ENCODE data around the gene BUD31. TPM values are rescaled to one million over a fixed set of nuclear protein-coding genes. Genes with fewer than 3 reads are reported as not detected.

BUD31 gene
- total and polyA plus RNA-seq, 4 donors: 64.9 to 125 (median 112) TPM

GRCh38 chr7:99396418-99397296 lies 12.1 kb upstream of the BUD31 start:
- Histone ChIP-seq H3K4me1 (ENCODE audit: control insufficient read depth, insufficient read depth, low read length) (peaks cover 32% of the 10 kb centered on the region), H3K9me3 (ENCODE audit: control insufficient read depth, insufficient read depth, low read length) (no peaks in the 10 kb centered on the region), H3K4me3 (ENCODE audit: low read depth, low read length) (no peak overlapping the region), H3K27ac (ENCODE audit: low read depth, low read length) (peak overlapping the region; percentile 29), H3K36me3 (ENCODE audit: control insufficient read depth, insufficient read depth, low read length) (peaks cover 73% of the 10 kb centered on the region), H3K27me3 (ENCODE audit: control insufficient read depth, insufficient read depth, low read length) (no peaks in the 10 kb centered on the region)
- DNase-seq (ENCODE audit: low read depth in 4 of 6, low spot score in 6 of 6): no peak
- WGBS (ENCODE audit: insufficient coverage): 92% methylated on average over 12 of the region's 21 CpGs

- Histone ChIP-seq H3K36me3 (ENCODE audit: control insufficient read depth, insufficient read depth, low read length) (peaks cover 81% of the 10 kb centered on the region), H3K4me3 (ENCODE audit: low read depth, low read length) (no peak overlapping the region), H3K27me3 (ENCODE audit: control insufficient read depth, insufficient read depth, low read length) (no peaks in the 10 kb centered on the region), H3K4me1 (ENCODE audit: control insufficient read depth, insufficient read depth, low read length) (peaks cover 25% of the 10 kb centered on the region), H3K27ac (ENCODE audit: low read depth, low read length) (peak overlapping the region; percentile 29), H3K9me3 (ENCODE audit: control insufficient read depth, insufficient read depth, low read length) (no peaks in the 10 kb centered on the region)
- no peak for DNase-seq (ENCODE audit: low read depth in 4 of 6, low spot score in 6 of 6)
- 95% methylated on average over 17 of the region's 18 CpGs for whole genome bisulfite sequencing (ENCODE audit: insufficient coverage)
These were observed 11.3 kb upstream of the BUD31 start for GRCh38 chr7:99397297-99397983.

- Histone ChIP-seq H3K27ac (ENCODE audit: low read depth, low read length) (no peak overlapping the region), H3K27me3 (ENCODE audit: control insufficient read depth, insufficient read depth, low read length) (no peaks in the 10 kb centered on the region), H3K9me3 (ENCODE audit: control insufficient read depth, insufficient read depth, low read length) (no peaks in the 10 kb centered on the region), H3K4me1 (ENCODE audit: control insufficient read depth, insufficient read depth, low read length) (peaks cover 10% of the 10 kb centered on the region), H3K4me3 (ENCODE audit: low read depth, low read length) (no peak overlapping the region), H3K36me3 (ENCODE audit: control insufficient read depth, insufficient read depth, low read length) (peaks cover 91% of the 10 kb centered on the region)
- 84% methylated on average over 5 of the region's 5 CpGs for WGBS (ENCODE audit: insufficient coverage)
- no peak for DNase-seq (ENCODE audit: low read depth in 4 of 6, low spot score in 6 of 6)
These were observed 9.8 kb upstream of the BUD31 start for GRCh38 chr7:99398891-99399445.

GRCh38 chr7:99399597-99399996 lies 9.2 kb upstream of the BUD31 start:
- H3K4me3 ChIP-seq (ENCODE audit: low read depth, low read length): no peak overlapping the region
- H3K27ac ChIP-seq (ENCODE audit: low read depth, low read length): no peak overlapping the region
- 92% methylated on average over 4 of the region's 6 CpGs for WGBS (ENCODE audit: insufficient coverage)
- peaks cover 94% of the 10 kb centered on the region for H3K36me3 ChIP-seq (ENCODE audit: control insufficient read depth, insufficient read depth, low read length)
- H3K27me3 ChIP-seq (ENCODE audit: control insufficient read depth, insufficient read depth, low read length): no peaks in the 10 kb centered on the region
- no peak for DNase-seq (ENCODE audit: low read depth in 4 of 6, low spot score in 6 of 6)
- no peaks in the 10 kb centered on the region for H3K9me3 ChIP-seq (ENCODE audit: control insufficient read depth, insufficient read depth, low read length)
- H3K4me1 ChIP-seq (ENCODE audit: control insufficient read depth, insufficient read depth, low read length): peaks cover 6% of the 10 kb centered on the region

- peaks cover 5% of the 10 kb centered on the region for H3K4me1 ChIP-seq (ENCODE audit: control insufficient read depth, insufficient read depth, low read length)
- no peak overlapping the region for H3K4me3 ChIP-seq (ENCODE audit: low read depth, low read length)
- no peak for DNase-seq (ENCODE audit: low read depth in 4 of 6, low spot score in 6 of 6)
- peaks cover 74% of the 10 kb centered on the region for H3K36me3 ChIP-seq (ENCODE audit: control insufficient read depth, insufficient read depth, low read length)
- no peak overlapping the region for H3K27ac ChIP-seq (ENCODE audit: low read depth, low read length)
- H3K27me3 ChIP-seq (ENCODE audit: control insufficient read depth, insufficient read depth, low read length): no peaks in the 10 kb centered on the region
- H3K9me3 ChIP-seq (ENCODE audit: control insufficient read depth, insufficient read depth, low read length): no peaks in the 10 kb centered on the region
- 100% methylated on average over 3 of the region's 3 CpGs for WGBS (ENCODE audit: insufficient coverage)
These were observed 5.9 kb upstream of the BUD31 start for GRCh38 chr7:99402854-99403253.

- H3K36me3 ChIP-seq (ENCODE audit: control insufficient read depth, insufficient read depth, low read length): peaks cover 64% of the 10 kb centered on the region
- 89% methylated on average over 5 of the region's 5 CpGs for WGBS (ENCODE audit: insufficient coverage)
These were observed 5.0 kb upstream of the BUD31 start for GRCh38 chr7:99403764-99404163.

GRCh38 chr7:99404235-99404976 lies 4.4 kb upstream of the BUD31 start:
- no peak overlapping the region for H3K4me3 ChIP-seq (ENCODE audit: low read depth, low read length)
- no peaks in the 10 kb centered on the region for H3K27me3 ChIP-seq (ENCODE audit: control insufficient read depth, insufficient read depth, low read length)
- no peaks in the 10 kb centered on the region for H3K9me3 ChIP-seq (ENCODE audit: control insufficient read depth, insufficient read depth, low read length)
- no peak overlapping the region for H3K27ac ChIP-seq (ENCODE audit: low read depth, low read length)
- H3K36me3 ChIP-seq (ENCODE audit: control insufficient read depth, insufficient read depth, low read length): peaks cover 58% of the 10 kb centered on the region
- DNase-seq (ENCODE audit: low read depth in 4 of 6, low spot score in 6 of 6): no peak
- 91% methylated on average over 18 of the region's 18 CpGs for WGBS (ENCODE audit: insufficient coverage)
- peaks cover 8% of the 10 kb centered on the region for H3K4me1 ChIP-seq (ENCODE audit: control insufficient read depth, insufficient read depth, low read length)

More at GRCh38 chr7:99403764-99404163, 5.0 kb upstream of the BUD31 start:
- Histone ChIP-seq H3K4me1 (ENCODE audit: control insufficient read depth, insufficient read depth, low read length) (peaks cover 6% of the 10 kb centered on the region), H3K27ac (ENCODE audit: low read depth, low read length) (no peak overlapping the region), H3K4me3 (ENCODE audit: low read depth, low read length) (no peak overlapping the region), H3K27me3 (ENCODE audit: control insufficient read depth, insufficient read depth, low read length) (no peaks in the 10 kb centered on the region), H3K9me3 (ENCODE audit: control insufficient read depth, insufficient read depth, low read length) (no peaks in the 10 kb centered on the region)
- no peak for DNase-seq (ENCODE audit: low read depth in 4 of 6, low spot score in 6 of 6)

GRCh38 chr7:99404977-99405320 lies 3.8 kb upstream of the BUD31 start:
- no peak overlapping the region for H3K27ac ChIP-seq (ENCODE audit: low read depth, low read length)

GRCh38 chr7:99406557-99406956 lies 2.2 kb upstream of the BUD31 start:
- Histone ChIP-seq H3K27ac (ENCODE audit: low read depth, low read length) (no peak overlapping the region), H3K27me3 (ENCODE audit: control insufficient read depth, insufficient read depth, low read length) (no peaks in the 10 kb centered on the region), H3K4me3 (ENCODE audit: low read depth, low read length) (no peak overlapping the region), H3K9me3 (ENCODE audit: control insufficient read depth, insufficient read depth, low read length) (no peaks in the 10 kb centered on the region), H3K36me3 (ENCODE audit: control insufficient read depth, insufficient read depth, low read length) (peaks cover 43% of the 10 kb centered on the region), H3K4me1 (ENCODE audit: control insufficient read depth, insufficient read depth, low read length) (peaks cover 13% of the 10 kb centered on the region)
- WGBS (ENCODE audit: insufficient coverage): no CpG with 5 or more reads among the region's 1 CpG
- no peak for DNase-seq (ENCODE audit: low read depth in 4 of 6, low spot score in 6 of 6)

More at GRCh38 chr7:99404977-99405320, 3.8 kb upstream of the BUD31 start:
- peaks cover 9% of the 10 kb centered on the region for H3K4me1 ChIP-seq (ENCODE audit: control insufficient read depth, insufficient read depth, low read length)
- peaks cover 53% of the 10 kb centered on the region for H3K36me3 ChIP-seq (ENCODE audit: control insufficient read depth, insufficient read depth, low read length)
- H3K9me3 ChIP-seq (ENCODE audit: control insufficient read depth, insufficient read depth, low read length): no peaks in the 10 kb centered on the region
- DNase-seq (ENCODE audit: low read depth in 4 of 6, low spot score in 6 of 6): no peak
- 93% methylated on average over 9 of the region's 10 CpGs for WGBS (ENCODE audit: insufficient coverage)
- no peak overlapping the region for H3K4me3 ChIP-seq (ENCODE audit: low read depth, low read length)
- no peaks in the 10 kb centered on the region for H3K27me3 ChIP-seq (ENCODE audit: control insufficient read depth, insufficient read depth, low read length)
